Neutrophil (primary cell): ENCODE results near the gene TRIP4.

ENCODE experiments used
- H3K27ac ChIP-seq: fragments of 200-600 bp; sonication (generic); 2 replicates; pipeline ENCODE4 v1.5.1; 2016; ENCODE audit warnings: mild to moderate bottlenecking, moderate library complexity
- H3K27me3 ChIP-seq: fragments of 200-600 bp; sonication (generic); 2 replicates; pipeline ENCODE4 v1.6.0; 2016; ENCODE audit warnings: mild to moderate bottlenecking
- H3K36me3 ChIP-seq: fragments of 200-600 bp; sonication (generic); 2 replicates; pipeline ENCODE4 v1.5.1; 2017
- H3K4me1 ChIP-seq, 2 experiments: fragments of 200-600 bp in 1 of 2; sonication (generic) in 1 of 2; 1 replicate in 1 of 2; 2 replicates in 1 of 2; pipeline versions ENCODE4 v1.5.1 to v1.6.1; 2013 to 2016; ENCODE audit warnings: low read depth in 1 of 2, low read length in 1 of 2, mild to moderate bottlenecking in 1 of 2, moderate library complexity in 1 of 2; ENCODE audit not compliant: control insufficient read depth in 1 of 2, insufficient read depth in 1 of 2
- H3K4me3 ChIP-seq, 2 experiments: fragments of 200-600 bp in 1 of 2; sonication (generic) in 1 of 2; 1 replicate in 1 of 2; 2 replicates in 1 of 2; pipeline ENCODE4 v1.5.1; 2013 to 2016; ENCODE audit warnings: low read depth in 1 of 2, low read length in 1 of 2, mild to moderate bottlenecking in 1 of 2, moderate library complexity in 1 of 2
- H3K9me3 ChIP-seq: fragments of 200-600 bp; sonication (generic); 2 replicates; pipeline ENCODE4 v1.5.1; 2016
- TF ChIP-seq, protein P1 (sequence below): fragments of 200-600 bp; sonication (generic); IDR thresholded peaks from 2 replicates; pipeline ENCODE4 v1.5.1; 2016; ENCODE audit warnings: antibody characterized with exemption

TRIP4 gene

GRCh38 chr15:64429448-64429847 lies 41.8 kb downstream of the TRIP4 start:
- Histone ChIP-seq H3K27ac (no peak overlapping the region), H3K9me3 (no peaks in the 10 kb centered on the region), H3K27me3 (no peaks in the 10 kb centered on the region), H3K36me3 (peaks cover 81% of the 10 kb centered on the region), H3K4me1 (peaks cover 0 to 9% of the 10 kb centered on the region in 2 experiments), H3K4me3 (no peak overlapping the region)
- TF ChIP-seq, protein P1, sequence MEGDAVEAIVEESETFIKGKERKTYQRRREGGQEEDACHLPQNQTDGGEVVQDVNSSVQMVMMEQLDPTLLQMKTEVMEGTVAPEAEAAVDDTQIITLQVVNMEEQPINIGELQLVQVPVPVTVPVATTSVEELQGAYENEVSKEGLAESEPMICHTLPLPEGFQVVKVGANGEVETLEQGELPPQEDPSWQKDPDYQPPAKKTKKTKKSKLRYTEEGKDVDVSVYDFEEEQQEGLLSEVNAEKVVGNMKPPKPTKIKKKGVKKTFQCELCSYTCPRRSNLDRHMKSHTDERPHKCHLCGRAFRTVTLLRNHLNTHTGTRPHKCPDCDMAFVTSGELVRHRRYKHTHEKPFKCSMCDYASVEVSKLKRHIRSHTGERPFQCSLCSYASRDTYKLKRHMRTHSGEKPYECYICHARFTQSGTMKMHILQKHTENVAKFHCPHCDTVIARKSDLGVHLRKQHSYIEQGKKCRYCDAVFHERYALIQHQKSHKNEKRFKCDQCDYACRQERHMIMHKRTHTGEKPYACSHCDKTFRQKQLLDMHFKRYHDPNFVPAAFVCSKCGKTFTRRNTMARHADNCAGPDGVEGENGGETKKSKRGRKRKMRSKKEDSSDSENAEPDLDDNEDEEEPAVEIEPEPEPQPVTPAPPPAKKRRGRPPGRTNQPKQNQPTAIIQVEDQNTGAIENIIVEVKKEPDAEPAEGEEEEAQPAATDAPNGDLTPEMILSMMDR, result no peak

DNA sequence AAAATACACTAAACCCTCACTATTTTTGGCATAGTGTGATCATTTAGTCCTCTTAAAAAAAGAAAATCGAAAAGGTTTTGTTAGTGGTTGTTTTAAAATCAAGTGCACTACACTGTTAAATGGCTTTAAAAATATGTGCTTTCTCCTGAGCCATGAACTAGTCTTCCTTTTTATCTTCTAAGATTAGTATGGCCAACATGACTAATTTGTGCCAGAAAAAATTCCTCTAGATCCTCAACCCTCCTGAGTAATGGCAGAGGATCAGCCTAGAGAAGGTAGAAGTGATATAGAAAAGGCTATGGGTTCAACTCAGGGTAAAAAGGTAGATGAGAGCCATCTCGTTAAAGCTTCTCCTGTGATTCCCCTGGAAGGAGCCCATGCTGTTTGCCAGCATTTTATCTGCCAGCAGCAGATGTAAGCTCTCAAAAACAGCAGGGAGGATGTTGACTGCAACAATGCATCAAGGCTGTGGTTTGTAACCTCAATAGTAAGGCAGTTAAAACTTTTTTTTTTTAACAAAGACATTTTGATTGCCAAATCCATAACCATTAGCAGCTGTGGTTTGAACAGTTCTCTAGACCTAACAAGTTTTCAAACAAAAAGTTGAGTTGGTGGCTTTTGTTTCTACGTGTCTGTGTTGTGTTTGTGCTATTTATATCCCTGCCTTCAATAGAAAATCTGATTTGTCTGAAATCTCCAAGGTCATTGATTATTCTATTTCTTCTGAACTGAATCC lies 42.5 kb downstream of the TRIP4 start:
- Histone ChIP-seq H3K4me3 (no peak overlapping the region), H3K9me3 (no peaks in the 10 kb centered on the region), H3K27ac (no peak overlapping the region), H3K36me3 (peaks cover 79% of the 10 kb centered on the region), H3K27me3 (no peaks in the 10 kb centered on the region), H3K4me1 (peaks cover 0 to 9% of the 10 kb centered on the region in 2 experiments)
- TF ChIP-seq, protein P1, result no peak

DNA sequence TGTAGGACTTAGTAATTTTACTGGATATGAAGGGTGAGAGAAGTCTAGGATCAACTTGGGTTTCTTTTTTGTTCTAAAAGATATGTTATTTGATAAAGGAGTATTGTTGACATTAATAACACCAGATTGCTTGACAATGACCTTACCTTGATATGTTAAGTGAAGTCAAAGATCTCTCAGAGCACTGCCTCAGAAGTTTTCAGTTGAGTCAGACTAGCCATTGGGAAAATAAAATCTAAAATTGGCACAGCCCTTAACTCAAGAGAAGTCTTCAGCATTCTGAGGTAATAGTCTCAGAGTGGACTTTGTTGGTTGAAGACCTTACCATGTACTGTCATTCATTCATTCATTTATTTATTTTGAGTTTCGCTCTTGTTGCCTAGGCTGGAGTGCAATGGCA lies 50.3 kb downstream of the TRIP4 start:
- no peak overlapping the region for H3K4me3 ChIP-seq
- TF ChIP-seq, protein P1, result no peak
- peaks cover 32% of the 10 kb centered on the region for H3K36me3 ChIP-seq
- H3K27me3 ChIP-seq, result no peaks in the 10 kb centered on the region
- no peaks in the 10 kb centered on the region for H3K9me3 ChIP-seq
- no peaks in the 10 kb centered on the region for H3K4me1 ChIP-seq
- no peak overlapping the region for H3K27ac ChIP-seq

GRCh38 chr15:64438653-64439447 lies 51.2 kb downstream of the TRIP4 start:
- peaks cover 24% of the 10 kb centered on the region for H3K36me3 ChIP-seq
- H3K27me3 ChIP-seq, result no peaks in the 10 kb centered on the region
- TF ChIP-seq, protein P1, result no peak
- no peak overlapping the region for H3K4me3 ChIP-seq
- H3K27ac ChIP-seq, result no peak overlapping the region
- no peaks in the 10 kb centered on the region for H3K4me1 ChIP-seq
- H3K9me3 ChIP-seq, result no peaks in the 10 kb centered on the region

GRCh38 chr15:64441852-64442251 lies 54.2 kb downstream of the TRIP4 start:
- peaks cover 28% of the 10 kb centered on the region for H3K36me3 ChIP-seq

More at GRCh38 chr15:64441852-64442251, 54.2 kb downstream of the TRIP4 start:
- no peaks in the 10 kb centered on the region for H3K9me3 ChIP-seq
- TF ChIP-seq, protein P1, result no peak
- H3K4me3 ChIP-seq, result no peak overlapping the region
- no peaks in the 10 kb centered on the region for H3K27me3 ChIP-seq
- no peaks in the 10 kb centered on the region for H3K4me1 ChIP-seq
- no peak overlapping the region for H3K27ac ChIP-seq
